AG10803 (cell line): ENCODE data around the gene AJM1.
"Not testable (repeated sequence)": the region's sequence is repeated elsewhere in the genome, so short reads cannot be mapped to it uniquely, and the experiment has no call there.

Source experiments
- DNase-seq: peaks from one replicate; pipeline ENCODE4 v3.0.0; 2010; ENCODE audit warnings: low read depth
- H3K4me3 ChIP-seq: 2 replicates; pipeline ENCODE4 v1.5.1; 2011; ENCODE audit warnings: mild to moderate bottlenecking, low read length, control low read depth
- CTCF ChIP-seq: conservative IDR thresholded peaks from 2 replicates; pipeline ENCODE4 v1.5.1; 2011; ENCODE audit warnings: mild to moderate bottlenecking, low read length, control low read depth, inconsistent platforms

Gene AJM1

DNA sequence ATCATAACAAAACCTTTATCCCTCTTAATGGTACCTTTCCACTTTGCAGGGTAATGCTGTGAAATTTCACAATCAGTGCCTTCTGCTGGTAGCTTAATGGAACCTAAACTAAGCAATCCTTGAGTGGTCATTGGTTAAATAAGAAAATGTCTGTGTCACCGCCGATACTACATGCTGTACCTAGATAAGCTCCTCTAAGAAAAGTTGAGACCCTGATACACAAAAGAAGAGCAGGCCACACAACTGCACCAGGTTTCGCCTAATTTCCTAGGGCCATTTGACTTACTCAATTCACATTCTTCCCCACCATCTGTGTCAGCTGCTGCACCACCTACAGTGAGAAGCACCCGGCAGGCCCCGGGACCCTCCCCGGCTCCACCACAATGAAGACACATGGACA lies 32.9 kb downstream of the AJM1 start:
- no peak overlapping the region for H3K4me3 ChIP-seq
- no peak for TF ChIP-seq CTCF
- DNase-seq = no peak

- no peak for TF ChIP-seq CTCF
- DNase-seq = no peak
- H3K4me3 ChIP-seq = no peak overlapping the region
Observed at GRCh38 chr9:136876476-136876875, 34.2 kb downstream of the AJM1 start.

- TF ChIP-seq CTCF = no peak
- no peak overlapping the region for H3K4me3 ChIP-seq
- no peak for DNase-seq
Observed at GRCh38 chr9:136880651-136881050, 38.4 kb downstream of the AJM1 start.

DNA sequence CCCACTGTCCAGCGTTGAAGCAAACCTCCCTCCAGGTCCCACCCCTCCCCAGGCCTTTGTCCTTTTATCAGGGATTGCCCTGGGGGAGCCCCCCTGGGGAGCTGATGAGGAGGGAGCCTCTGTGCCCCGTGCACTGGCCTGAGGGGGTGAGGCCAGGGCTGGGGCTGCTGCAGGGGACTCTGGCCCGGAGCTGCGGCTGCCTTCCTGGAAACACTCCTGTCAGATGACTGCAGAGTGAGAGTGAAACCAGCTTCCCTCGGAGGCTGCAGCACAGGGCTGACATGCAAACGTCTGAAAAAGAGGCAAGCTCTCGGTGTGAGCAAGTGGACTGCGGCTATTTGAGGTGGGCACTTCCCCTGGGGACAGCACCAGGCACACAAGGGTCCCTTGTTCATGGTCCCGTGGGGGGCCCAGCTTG lies 39.4 kb downstream of the AJM1 start:
- DNase-seq = no peak
- no peak overlapping the region for H3K4me3 ChIP-seq
- TF ChIP-seq CTCF = no peak

DNA sequence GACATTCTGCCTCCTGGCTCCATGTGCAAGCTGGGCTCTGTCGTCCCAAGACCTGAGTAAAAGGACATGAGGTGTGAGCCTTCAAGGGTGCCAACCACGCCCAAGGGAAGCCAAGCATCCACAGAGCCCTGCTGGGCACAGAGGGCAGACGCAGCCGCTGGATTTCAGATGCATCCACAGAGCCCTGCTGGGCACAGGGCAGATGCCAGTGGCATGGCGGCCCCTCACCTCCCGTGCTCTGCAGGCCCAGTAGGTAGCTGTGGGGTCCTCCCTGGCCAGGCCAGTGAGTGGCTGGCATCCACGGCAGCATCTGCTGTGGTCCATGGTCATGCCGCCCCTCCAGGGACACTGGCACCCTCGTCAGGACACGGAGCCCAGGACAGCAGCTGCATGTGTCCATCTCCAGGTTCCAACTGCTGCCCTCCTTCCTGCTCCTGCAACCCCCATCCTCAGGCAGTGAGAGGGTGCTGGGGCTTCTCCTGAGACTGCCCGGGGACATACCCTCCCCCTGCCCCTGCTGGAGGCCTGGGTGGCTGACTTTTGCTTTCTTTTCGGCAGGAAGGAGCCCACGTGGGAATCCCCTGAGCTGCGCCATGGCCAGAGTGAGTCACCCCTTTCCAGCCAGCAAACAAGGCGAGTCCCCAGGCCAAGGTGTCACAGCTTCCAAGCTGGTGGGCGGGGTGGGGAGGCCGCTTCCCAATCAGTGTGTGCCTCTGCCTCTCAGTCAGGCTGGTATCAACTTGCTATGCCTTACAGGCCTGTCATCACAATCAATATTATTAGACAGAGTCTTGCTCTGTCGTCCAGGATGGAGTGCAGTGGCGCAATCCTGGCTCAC lies 40.0 kb downstream of the AJM1 start:
- peak; percentile 61 for DNase-seq
- H3K4me3 ChIP-seq = peak overlapping the region; percentile 31
- TF ChIP-seq CTCF = no peak

GRCh38 chr9:136882947-136883283 lies 40.6 kb downstream of the AJM1 start:
- H3K4me3 ChIP-seq = not testable (repeated sequence)

GRCh38 chr9:136883670-136884069 lies 41.4 kb downstream of the AJM1 start:
- not testable (repeated sequence) for H3K4me3 ChIP-seq

More at GRCh38 chr9:136882947-136883283, 40.6 kb downstream of the AJM1 start:
- DNase-seq = not testable (repeated sequence)

GRCh38 chr9:136885950-136886578 lies 43.8 kb downstream of the AJM1 start, which contains the start of gene TRAF2:
Gene TRAF2, plus strand, starts transcription at chr9:136886516. Its CDS starts 12,225 bp downstream, at chr9:136898741.
- DNase-seq = peak; percentile 100
- H3K4me3 ChIP-seq = peak within 1 kb of the TSS; percentile 76
- TF ChIP-seq CTCF = no peak

More at GRCh38 chr9:136883670-136884069, 41.4 kb downstream of the AJM1 start:
- DNase-seq = not testable (repeated sequence)
